Posterior vena cava (tissue), 2 donors: Measurements from ENCODE around the gene BUB1B. TPM values are rescaled to one million over a fixed set of nuclear protein-coding genes. Genes with fewer than 3 reads are reported as not detected.

ENCODE experiments used
- DNase-seq: peaks from one replicate; pipeline ENCODE4 v3.0.0-alpha.2; 2020; ENCODE audit warnings: low spot score
- intact Hi-C, 2 donors: fragments of 100-400 bp; cut with DNase I; formaldehyde crosslinking; loops; one replicate each; pipeline versions ENCODE4 v1.14.1 to v1.14.2; 2022 to 2023
- total RNA-seq, 2 donors: library from RNA; stranded (reverse); fragmentation: NEBNext Ultra II Directional; extraction: Animal tissue kit (Norgen Biotek cat#: 25700); gene quantifications; one replicate each; pipeline ENCODE4 v1.2.1, GENCODE V29; 2021
- donor health status: DM: yes; HTN: yes; CAD: no.
- donor health status: DM: yes; HTN: yes; CAD: no.

Gene BUB1B
- total RNA-seq, 2 donors from 2014 or later, result 0.86 to 1.2 TPM

DNA sequence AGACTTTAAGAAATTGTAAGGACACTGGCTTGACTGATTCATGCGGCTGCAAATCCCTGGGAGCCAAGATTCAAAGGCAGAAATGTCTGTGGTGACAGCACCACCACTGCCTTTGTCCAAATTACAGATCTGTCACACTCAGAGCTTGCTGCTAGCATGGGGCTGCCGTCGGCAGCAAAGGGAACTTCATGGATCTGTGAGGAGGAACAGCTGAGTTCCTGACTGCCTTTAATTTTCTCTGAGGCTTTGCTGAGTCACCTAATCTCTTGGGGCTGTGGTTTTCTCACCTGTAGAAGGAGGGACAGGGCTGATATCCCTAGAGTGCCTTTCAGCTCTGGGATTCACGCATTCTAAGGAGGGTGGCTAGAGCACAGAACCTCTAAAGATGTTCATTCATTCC, 73.9 kb downstream of the BUB1B start:
- DNase-seq, result no peak
- intact Hi-C loops, result no loop called here

DNA sequence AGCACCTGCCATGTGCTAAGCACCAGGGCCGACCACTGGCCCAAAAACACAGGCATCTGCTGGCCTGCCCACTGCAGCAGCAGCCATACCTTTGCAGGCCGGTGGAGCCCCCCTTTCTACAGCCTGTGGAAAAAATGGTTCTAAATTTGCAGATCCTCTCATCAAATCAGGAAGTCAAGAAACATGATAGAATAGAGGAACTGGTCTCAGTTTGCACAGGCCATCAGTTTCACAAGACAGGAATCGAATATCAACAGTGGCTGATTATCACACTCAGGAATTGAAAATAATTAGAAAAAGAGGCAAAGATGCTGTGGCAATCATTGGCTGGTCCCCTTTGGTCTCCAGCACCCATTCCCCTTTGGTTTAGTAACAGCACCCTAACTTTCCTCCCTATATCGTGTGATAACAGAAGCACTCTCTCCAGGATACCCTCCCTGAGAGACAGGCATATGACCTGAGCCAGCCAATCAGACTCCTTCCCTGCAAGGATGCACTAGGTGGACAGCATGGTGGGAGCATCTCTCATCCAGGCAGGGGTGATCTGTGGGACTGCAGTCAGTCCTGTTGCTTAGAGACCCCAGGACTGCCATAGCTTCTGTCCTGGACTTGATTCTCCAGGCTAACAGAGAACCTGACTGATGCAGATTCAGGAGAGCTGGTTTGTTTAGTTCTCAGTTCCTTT, 74.5 kb downstream of the BUB1B start:
- DNase-seq, result no peak
- intact Hi-C loops, result no loop called here

DNA sequence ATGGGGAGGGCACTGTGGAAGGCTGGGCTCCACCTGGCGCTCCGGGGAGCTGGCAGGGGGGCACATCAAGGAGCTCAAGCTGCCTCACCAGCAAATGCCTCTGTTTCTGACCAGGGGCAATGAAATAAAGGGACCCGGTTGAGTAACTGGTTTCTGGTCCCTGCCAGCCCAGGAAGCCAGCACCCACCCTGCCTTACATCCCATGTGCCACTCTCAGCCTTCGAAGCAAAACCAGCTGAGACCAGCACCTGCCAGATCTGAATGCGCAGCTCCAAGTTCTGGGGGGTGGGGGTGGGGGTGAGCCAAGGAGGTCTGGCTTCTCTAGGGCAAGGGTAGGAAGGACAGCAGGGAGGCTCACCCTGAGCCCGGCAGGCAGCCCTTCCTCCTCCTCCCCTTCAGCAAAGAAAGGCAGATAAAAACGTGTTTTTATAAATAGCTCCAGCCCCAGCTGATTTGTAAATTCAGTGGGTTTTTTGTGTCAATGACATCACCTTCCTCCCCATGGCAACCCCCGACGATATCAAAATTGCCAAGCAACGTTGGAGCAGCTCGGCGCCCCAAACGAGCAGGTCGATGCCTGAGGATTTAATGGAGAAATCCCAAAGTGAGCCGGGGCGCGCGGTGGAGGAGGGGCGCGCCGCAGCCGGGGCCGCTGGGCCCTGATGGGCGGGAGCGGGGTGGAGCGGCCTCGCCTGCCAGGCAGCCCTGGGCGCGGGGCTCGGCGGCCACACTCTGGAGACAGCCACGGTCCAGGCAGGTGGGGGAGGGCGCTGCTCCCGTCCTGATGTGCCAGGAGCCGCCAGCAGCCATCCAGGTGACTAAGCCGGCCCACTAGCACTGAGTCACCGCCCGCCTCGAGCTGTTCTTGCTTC, 77.9 kb downstream of the BUB1B start, which contains the start of gene PAK6:
Gene PAK6, plus strand, starts transcription at position 532 of the 872 bp plus-strand sequence. CDS start 25,723 bp downstream, outside the sequence.
- DNase-seq, result no peak
- intact Hi-C loops, result no loop called here

DNA sequence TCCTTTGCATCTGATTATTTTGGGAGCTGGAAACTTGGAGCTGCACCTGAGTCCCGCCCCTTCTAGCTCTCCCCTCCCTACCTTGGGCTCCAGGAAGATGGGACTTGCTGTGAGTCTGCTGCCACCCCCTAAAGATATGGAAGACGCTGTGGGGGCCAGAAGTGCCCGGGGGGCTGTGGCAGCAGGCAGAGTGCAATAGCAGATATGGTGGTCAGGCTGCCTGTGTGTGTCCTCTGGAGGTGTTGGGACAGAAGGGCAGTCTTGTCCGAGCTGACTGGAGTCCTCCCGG, 78.5 kb downstream of the BUB1B start:
- intact Hi-C loops, result no loop called here
- no peak for DNase-seq

DNA sequence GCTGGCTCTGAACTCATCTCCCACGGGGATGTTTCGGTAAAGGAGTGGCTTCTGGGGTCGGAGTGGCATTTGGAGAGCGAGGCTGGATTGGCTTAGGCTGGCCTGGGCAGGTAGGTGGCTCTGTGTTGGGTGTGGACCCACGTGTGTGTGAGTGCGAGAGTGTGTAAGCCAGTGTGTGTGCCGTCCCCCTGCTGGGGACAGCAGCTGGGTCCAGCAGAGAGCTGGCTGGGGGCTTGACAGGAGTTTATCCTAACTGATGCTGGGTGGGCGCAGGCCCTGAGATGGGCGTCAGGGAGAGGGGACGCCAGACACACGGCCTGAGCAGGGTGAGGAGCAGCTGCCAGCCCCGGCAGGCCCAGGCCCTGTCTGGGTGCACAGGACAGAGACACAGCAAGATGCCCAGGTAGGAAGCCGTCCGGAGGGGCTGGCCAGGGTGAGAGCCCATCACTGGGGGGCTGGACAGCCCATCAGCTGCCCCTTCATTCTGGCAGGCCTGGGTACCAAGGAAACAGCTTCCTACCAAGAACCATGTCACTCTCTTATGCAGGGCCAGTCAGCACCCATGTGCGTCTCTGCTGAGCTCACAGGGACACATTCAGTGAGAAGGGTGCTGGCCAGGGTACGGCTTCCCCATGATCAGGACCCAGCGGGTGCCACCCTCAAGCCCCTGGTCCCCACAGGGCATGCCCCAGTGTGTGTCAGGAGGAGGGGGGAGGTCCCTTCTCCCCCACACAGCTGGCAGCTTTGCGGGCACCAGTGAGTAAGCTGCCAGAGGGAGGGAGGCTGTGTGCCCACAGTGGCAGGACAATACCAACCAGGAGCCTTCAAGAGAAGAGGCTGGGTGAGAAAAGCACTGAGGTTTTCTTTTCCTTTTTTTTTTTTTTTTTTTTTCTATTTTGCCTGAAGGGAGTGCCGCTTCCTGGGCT, 79.1 kb downstream of the BUB1B start:
- intact Hi-C loops, result no loop called here

DNA sequence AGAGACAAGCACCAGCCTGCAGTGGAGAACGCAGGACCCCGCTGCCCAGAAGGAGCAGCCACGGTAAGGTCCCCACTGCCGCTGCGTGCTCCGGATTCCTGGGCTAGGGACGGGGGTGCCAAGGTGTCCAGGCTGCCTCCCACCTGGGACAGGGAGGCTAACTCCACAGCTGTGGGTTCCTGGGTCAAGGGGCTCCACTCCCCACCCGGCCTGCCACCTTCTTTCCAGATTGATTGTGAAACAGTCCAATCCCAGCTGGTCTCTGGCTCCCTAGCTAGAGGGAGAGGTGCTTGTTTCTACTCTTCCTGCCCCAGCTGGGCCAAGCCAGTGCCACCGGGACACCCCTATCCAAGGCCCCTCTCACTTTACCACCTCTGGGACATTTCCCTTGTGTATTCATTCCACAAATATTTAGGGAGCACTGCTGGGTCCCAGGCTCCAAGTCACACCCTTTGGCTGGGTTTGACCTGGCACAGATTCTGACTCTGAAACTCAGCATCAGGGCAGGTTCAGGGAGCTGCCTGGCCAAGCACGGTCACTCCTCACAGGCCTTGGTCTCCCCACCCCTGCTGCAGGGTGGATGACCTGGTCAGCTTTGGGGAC, 79.9 kb downstream of the BUB1B start:
- intact Hi-C loops, result no loop called here
- no peak for DNase-seq

More for the DNA sequence above, 79.1 kb downstream of the BUB1B start:
- no peak for DNase-seq

DNA sequence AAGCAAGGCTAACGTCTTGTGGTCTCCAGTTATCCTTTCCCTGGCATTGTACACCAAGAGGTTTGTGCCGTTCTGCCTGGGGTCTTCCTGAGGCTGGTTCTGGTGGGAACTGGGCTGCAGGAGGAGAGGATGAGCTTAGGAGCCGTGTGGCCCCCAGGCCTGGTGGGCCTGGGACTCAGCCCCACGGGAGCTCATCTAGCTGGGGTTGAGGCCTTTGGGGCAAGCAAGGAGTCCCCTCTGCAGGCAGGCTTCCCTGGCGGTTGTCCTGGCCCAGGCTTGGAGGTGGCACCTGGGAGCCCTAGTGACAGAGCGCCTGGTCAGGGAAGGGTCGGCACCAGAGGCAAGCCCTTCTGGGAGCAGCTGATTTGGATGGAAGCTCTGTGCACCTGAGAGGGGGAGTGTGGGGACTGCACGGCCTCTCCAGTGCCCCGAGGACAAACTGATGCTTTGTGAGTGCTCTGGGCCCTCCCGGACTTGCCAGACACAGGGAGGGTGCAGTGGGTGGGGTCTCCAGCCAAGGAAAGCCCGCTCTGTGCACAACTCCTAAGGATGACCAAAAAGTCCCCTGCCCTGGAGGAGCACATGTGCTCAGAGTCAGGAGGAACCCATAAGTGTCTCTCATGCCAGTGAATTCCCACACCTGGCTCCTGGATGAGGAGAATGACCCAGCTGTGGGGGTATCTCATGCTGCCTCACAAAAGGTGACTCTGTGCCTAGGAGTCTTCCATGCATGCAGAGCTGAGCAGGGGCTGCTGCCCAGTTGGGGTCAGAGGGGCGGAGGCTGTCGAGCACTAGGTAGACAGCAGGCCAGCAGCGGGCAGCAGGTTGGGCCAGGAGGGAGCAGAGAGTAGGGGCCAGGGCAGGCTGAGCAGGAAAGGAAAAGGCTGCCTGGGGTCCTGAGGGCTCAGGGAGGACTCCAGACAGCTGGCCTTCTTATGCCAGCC, 80.7 kb downstream of the BUB1B start:
- DNase-seq, result no peak
- intact Hi-C loops, result no loop called here

DNA sequence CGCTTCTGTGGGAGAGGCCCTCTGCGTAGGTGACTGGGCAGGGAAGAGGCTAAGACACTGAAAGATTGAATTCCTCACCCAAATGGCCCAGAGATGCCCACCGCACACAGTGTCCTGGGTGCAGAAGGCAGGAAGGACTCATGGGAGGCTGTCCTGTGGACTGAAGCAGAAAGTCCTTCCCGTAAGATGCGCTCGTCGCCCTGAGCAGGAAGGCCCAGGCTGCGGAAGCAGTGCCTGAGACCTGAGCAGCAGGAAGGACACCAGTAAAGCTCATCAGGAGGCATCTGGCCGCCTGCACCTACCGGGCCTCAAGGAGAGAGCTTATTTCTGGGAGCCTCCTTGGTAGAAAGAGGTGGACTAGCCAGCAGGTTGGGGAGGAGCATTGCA, 81.3 kb downstream of the BUB1B start:
- intact Hi-C loops, result no loop called here
- DNase-seq, result no peak

DNA sequence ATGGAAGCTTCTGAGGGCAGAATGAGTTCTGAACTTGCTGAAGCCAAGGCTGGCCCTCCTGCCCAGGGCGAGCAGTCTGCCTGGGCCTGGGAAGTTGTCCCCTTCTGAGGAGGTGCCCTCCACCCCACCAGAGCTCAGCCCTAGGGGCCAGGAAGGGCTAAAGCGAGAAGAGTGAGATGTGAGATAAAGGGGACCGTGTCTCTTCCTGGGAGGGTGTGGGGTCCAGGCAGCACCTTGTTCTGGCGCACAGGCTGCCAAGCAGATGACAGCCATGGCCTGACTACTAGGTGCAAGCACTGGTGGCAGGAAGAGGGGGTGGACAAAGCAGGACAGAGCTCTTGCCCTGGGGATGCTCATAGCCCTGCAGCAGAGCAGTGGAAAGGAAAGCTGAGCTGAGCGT, 81.7 kb downstream of the BUB1B start:
- DNase-seq, result no peak
- intact Hi-C loops, result no loop called here

DNA sequence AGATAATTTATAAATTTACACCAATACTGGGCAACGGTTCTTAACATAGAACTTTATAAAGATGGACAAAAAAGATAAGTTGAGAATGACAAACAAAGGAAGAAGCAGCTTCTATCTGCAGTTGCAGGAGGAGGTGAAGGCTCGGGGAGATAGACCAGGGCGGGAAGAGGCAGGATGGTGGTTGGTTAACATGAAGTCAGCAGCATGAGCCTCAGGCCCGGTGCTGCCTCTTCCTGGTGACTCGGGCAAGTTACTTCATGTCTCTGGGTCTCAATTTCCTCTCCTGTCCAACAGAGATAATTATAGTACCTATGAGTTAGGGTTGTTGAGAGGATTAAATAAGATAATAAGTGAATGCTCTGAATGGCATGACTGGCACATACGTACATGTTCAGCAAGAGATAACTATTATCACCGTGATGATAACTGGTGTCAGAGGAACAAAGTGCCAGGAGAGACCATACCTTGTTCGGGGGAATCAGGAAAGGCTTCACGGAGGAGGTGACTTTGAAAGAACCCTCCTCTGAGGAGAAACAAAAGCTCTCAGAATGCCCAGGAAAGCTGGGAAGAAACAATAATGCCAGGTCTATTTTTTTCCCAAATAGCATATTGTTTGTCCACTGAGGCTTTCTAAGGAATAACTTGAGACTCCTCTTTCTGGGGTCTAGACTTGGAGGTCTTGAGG, 82.4 kb downstream of the BUB1B start:
- no peak for DNase-seq
- intact Hi-C loops, result no loop called here

DNA sequence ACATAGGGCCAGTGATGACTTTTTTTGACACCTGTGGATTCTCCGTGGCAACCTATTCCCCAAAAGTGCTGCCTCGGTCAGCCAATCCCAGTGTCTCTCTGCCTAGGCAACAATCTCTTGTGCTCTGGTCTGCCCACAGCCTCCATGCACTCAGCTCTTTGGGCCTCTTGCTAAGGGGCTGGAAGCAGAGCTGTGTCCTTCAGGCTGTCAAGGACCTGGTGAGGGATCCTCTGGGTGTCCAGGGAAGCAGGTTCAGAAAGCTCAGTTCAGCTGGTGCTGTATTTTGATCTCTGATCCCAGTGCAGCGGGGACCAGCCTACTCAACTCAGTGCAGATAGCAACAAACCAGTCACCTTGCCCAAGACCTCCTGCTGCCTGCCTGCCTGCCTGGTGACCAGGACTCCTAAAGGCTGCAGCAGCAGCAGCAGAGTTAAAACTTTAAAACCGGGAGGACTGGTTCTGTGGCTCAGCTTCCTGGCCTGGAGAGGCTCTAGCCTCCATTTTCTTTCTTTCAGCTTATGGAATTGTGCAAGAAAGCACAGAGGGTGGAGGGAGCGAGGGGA, 84.2 kb downstream of the BUB1B start:
- intact Hi-C loops, result no loop called here
- DNase-seq, result no peak

DNA sequence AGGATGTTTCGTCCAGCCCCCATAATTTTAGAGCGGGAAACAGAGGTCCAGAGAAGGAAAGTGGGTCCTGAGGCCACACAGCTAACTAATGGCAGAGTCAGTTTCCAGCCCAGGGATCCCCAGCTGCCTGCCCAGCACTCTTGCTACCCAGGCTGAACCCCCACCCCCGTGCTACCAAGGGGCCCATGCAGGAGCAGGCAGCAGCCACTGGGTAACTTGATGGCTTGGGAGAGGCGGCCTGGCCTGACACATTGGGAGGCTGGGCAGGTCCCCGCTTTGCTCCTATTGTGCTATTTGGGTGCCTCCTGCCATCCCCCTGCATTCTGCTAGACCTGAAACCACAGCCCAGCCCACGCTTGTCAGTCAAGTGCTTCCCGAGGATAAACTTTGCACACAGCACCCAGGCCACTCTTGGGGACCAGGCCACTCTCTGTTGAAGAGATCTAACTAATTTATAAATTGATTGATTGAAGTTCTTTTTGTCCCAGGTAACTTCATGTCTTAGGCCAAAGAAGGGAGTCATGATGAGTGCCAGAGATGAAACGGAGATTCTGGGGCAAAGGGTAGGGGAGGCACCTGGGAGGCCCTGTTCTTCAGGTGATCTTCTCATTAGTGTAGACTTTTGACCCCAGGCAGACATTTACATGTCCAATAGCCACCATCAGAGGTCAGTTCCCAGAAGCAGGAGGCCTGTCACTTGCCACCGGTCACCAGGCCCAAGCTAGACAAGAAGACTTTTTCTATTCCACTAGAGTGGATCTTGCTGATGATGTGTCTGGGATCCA, 85.0 kb downstream of the BUB1B start:
- intact Hi-C loops, result no loop called here
- DNase-seq, result no peak

DNA sequence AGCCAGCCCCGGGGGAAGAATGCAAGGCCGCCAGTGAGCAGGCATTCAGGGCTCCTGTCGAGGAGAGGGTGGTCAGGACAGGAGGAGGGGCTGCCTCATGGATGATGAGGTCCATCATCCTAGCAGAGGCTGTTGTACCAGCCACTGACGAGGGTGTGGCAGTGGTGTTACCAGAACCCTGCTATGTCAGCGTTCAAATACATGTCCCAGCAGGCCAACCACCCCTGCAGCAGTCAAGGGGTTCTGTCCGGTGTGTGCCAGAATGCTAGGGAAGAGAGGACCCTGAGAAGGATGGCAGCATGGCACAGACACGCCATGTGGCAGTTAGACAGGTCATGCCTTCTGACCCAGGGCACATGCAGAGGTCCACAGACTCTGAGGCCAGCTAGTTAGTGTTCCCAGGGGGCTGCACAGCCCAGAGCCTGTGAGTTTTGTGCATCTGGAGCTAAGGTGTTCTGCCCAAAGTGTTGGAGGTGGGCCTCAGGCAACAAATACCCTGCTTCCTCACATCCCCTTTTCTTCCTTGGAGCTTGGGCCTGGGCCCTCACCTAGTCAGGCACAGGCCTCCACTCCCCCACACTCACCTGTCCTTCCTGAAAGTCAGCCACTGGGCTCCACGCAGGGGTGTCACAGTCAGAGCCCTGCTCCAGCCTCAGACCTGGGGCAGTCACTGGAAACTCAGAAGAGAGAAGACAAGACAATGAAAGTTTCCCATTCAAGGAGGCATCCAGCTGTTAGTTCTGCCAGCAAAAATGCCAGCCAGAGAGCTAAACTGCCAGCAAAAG, 85.8 kb downstream of the BUB1B start:
- intact Hi-C loops, result no loop called here
- no peak for DNase-seq

DNA sequence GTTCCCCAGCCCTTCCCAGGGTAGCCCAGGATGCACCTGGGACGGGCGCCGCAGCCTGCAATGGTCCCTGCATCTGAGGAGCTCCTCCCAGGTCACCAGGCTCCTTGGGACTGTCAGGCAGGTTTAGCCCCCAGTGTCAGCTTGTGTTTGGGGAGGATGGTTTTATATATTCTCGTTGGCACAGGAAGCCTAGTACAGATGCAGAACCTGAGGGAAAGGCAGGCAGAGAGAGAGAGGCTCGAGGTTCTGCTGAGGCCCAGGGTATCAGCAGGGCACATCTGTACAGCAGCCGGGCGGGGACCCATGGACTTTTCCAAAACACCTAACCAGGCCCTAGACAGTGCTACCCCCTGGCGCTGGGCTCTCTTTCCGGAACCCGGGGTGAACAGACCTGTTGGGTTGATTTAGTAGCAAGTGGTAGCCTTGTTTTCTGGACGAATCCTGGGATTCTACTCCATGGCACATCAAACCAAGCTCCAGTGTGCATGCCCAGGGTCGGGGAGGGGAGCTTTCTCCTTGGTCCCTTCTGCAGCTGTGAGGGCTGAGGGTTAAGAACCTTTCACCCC, 86.6 kb downstream of the BUB1B start:
- no peak for DNase-seq
- intact Hi-C loops, result no loop called here

DNA sequence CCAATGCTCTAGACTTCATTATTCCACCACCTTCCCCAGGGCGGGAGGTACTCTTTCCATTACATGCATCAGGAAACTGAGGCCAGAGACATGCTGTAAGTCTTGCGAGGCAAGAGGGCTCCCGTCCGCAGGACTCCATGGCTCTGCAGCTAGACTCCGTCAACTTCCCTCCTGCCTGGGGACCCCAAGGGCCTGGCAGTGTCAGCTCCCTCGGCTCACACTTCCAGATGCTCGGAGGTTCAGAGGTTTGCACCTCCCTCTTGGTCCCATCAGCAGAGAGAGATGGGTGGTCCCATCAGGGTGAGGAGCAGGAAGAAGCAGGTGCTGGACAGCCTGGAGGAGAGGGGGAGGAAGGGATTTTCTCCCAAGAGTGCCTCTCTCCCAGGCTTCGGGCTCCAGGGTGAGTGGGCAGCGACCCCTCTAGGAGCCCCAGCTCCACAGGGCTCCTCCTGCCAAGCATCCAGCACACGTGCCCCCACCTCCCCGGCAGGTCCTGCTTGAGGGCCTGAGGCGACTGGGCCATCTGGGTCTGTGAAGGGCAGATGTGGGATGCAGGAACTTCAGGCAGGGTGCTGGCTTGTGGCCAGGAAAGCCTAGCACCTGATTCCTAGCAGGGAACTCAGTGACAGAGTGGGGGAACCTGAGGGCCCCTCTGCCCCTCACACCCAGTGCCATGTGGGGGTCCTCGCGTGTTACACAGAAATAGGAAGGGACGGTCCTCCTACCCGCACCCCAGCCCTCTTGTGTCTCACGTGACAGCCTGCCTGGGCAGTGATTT, 87.3 kb downstream of the BUB1B start:
- DNase-seq, result peak; percentile 74
- intact Hi-C loops, result no loop called here
